C1 segment of cervical spinal cord (tissue), 14 donors: ENCODE measurements around the gene TTYH3.
"Not testable (repeated sequence)": the region's sequence is repeated elsewhere in the genome, so short reads cannot be mapped to it uniquely, and the experiment has no call there.

Experiments
- DNase-seq, 14 donors: peaks; one replicate each; lab custom pipeline; 2025; lab: John Stamatoyannopoulos, UW

Gene TTYH3

GRCh38 chr7:2681929-2682799, 50.4 kb downstream of the TTYH3 start:
- DNase-seq, result peak in 13 of 14 donors; percentile 25 to 91 (median 79)

GRCh38 chr7:2684501-2684900, 52.7 kb downstream of the TTYH3 start:
- no peak for DNase-seq

GRCh38 chr7:2686101-2686500, 54.3 kb downstream of the TTYH3 start:
- DNase-seq, result no peak

- no peak for DNase-seq
Observed at GRCh38 chr7:2687338-2687869, 55.6 kb downstream of the TTYH3 start.

GRCh38 chr7:2687881-2688318, 56.1 kb downstream of the TTYH3 start, which contains the start of gene AMZ1:
TSS of gene AMZ1 (plus strand) at chr7:2688202. CDS start at chr7:2700452, 12,250 bp downstream.
- DNase-seq, result no peak

- peak in 4 of 14 donors; percentile 10 to 32 (median 17) for DNase-seq
Observed at GRCh38 chr7:2688409-2689342, 56.9 kb downstream of the TTYH3 start.

- no peak for DNase-seq
Observed at GRCh38 chr7:2689343-2689847, 57.6 kb downstream of the TTYH3 start.

GRCh38 chr7:2689951-2690705, 58.3 kb downstream of the TTYH3 start:
- no peak for DNase-seq

- no peak for DNase-seq
Observed at GRCh38 chr7:2691011-2691707, 59.4 kb downstream of the TTYH3 start.

GRCh38 chr7:2691932-2692439, 60.2 kb downstream of the TTYH3 start:
- not testable (repeated sequence) for DNase-seq

GRCh38 chr7:2692543-2692942, 60.8 kb downstream of the TTYH3 start:
- no peak for DNase-seq

GRCh38 chr7:2693420-2694121, 61.8 kb downstream of the TTYH3 start:
- DNase-seq, result not testable (repeated sequence)

GRCh38 chr7:2694122-2694436, 62.3 kb downstream of the TTYH3 start:
- not testable (repeated sequence) for DNase-seq

GRCh38 chr7:2698581-2699288, 66.9 kb downstream of the TTYH3 start:
- DNase-seq, result no peak

GRCh38 chr7:2699289-2699620, 67.5 kb downstream of the TTYH3 start:
- DNase-seq, result no peak

- DNase-seq, result no peak
Observed at GRCh38 chr7:2700141-2700850, 68.5 kb downstream of the TTYH3 start.

GRCh38 chr7:2701424-2701823, 69.6 kb downstream of the TTYH3 start:
- peak in 1 of 14 donors; percentile 75 for DNase-seq

GRCh38 chr7:2701832-2702593, 70.2 kb downstream of the TTYH3 start:
- DNase-seq, result peak in 12 of 14 donors; percentile 50 to 92 (median 76)
